GM03348 (cell line): ENCODE results near the gene ST3GAL3.
"Not testable (repeated sequence)": the region's sequence is repeated elsewhere in the genome, so short reads cannot be mapped to it uniquely, and the experiment has no call there.

Experiments
- DNase-seq: peaks from one replicate; pipeline ENCODE4 v3.0.0; 2012; ENCODE audit warnings: low spot score

The ST3GAL3 gene

GRCh38 chr1:43703836-43704235, 3.5 kb upstream of the ST3GAL3 start:
- no peak for DNase-seq

- peak; percentile 56 for DNase-seq
These were observed 2.5 kb upstream of the ST3GAL3 start for GRCh38 chr1:43704838-43705237.

- no peak for DNase-seq
These were observed 2.0 kb upstream of the ST3GAL3 start for GRCh38 chr1:43705334-43705733.

DNA sequence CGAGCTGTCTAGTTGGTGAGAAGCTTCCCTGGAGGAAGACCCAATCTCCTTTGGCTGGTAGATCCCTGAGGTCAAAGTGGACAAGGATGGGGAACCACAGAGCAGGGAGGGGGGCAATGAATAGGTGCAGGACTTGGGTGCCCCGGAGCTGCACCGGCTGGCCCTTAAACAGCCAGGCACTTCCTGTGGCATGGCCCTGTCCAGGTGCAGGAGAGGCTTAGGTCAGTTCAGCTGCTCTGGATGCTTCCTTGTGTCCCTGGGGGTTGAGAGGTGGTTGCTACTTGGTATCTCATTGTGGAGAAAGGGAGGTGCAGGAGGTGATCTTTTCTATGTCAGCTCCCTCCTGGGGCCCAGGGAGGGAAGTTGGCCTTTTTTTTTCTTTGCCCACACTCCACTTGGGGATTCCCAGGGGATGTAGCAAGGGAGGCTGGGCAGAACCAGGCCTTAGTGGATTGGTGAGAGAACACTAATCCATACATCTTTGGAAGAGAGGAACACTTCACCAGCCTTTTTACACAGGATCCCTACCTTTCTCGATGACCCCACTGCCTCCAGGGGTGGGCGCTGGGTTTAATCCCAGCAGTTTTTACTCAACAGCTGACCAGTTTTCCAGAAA, 1.2 kb upstream of the ST3GAL3 start:
- no peak for DNase-seq

- peak; percentile 43 for DNase-seq
These were observed 642 bp upstream of the ST3GAL3 start for GRCh38 chr1:43706598-43707189.

DNA sequence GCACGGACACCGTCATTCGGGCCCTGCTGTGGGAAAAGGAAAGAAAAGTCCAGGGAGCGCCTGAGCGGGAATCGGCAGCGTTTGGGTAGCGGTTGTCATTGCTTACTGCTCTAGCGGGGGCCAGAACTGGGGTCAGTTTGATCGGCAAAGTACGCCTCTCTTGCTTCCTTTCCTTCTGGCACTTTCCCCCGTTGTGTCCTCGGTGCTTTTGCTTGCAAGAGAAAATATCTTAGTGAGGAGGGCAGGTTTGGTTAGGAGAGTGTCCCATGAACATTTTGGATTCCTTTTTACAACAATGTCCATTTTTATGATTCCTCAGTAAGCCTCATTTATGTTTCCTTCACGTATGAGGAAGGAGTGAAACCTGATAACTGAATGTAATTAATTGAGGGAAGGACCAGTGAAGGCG, 670 bp downstream of the ST3GAL3 start:
- no peak for DNase-seq

DNA sequence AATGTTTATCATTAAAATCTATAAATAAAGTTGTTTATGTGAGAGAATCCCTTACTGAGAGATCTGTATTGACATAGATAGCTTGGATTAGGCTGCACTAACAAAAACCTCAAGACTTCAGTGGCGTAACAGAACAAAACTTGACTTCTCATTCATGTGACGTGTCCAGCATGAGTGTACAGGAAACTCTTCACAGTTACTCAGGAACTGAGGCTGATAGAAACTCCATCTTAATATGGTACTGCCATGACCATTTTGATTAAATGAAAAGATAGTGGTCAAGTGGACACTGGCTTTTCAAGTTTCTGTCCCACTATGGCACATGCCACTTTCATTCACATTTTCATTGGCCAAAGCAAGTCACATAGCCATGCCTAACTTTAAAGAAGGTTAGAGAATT, 3.7 kb downstream of the ST3GAL3 start:
- peak; percentile 27 for DNase-seq

GRCh38 chr1:43711524-43712386, 4.4 kb downstream of the ST3GAL3 start:
- DNase-seq = peak; percentile 74

DNA sequence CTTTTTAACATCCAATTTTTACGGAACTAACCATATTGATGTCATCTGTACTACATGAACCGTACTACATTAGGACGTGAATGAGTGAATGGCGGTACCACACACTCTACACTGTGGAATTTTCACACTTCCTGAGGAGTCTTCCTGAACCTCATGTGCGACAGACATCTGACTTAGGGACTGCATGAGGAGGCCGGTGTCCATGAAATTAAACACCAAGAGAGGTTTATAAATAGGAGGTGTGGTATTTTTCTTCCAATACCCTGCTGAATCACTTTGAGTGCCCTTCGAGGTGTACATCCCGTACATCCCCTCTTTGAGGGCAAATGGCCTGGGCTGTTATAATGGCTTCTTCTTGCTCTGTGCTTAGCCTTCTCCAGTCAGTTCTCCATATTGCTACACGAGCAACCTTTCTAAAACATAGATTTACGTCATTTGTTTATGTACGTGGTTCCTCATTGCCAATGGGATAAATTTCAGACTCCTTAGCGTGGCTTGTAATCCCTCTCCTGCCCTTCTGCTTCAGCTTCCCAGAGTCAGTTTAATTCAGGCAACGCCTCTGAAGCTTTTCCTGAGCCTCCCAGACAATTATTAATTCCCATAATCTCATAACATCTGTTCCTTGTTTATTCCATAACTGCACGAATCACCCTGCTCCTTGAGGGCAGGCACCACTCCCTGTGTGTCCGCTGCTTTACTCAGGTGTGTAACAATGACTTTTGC, 9.4 kb downstream of the ST3GAL3 start:
- no peak for DNase-seq

- peak; percentile 61 for DNase-seq
These were observed 11.7 kb downstream of the ST3GAL3 start for GRCh38 chr1:43719063-43719462.

DNA sequence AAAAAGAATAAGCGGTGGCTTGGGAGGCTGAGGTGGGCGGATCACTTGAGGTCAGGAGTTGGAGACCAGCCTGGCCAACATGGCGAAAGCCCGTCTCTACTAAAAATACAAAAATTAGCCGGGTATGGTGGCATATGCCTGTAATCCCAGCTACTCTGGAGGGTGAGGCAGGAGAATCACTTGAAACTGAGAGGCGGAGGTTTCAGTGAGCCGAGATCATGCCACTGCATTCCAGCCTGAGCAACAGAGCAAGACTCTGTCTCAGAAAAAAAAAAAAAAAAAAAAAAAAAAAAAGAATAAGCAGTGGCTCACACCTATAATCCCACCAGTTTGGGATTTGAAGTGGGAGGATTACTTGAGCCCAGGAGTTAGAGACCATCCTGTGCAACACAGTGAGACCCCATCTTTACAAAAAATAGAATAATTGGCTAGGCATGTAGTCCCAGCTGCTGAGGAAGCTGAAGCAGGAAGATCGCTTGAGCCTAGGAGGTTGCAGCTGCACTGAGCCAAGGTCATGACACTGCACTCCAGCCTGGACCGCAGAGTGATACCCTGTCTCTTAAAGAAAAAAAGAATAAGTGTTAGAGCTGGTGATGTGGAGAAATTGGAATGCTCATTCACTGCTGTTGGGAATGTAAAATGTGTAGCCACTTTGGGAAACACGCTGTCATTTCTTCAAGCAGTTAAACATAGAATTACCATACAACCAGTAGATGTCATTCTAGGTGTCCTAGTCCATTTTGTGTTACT, 12.5 kb downstream of the ST3GAL3 start:
- not testable (repeated sequence) for DNase-seq

- no peak for DNase-seq
These were observed 15.5 kb downstream of the ST3GAL3 start for GRCh38 chr1:43722810-43723209.

DNA sequence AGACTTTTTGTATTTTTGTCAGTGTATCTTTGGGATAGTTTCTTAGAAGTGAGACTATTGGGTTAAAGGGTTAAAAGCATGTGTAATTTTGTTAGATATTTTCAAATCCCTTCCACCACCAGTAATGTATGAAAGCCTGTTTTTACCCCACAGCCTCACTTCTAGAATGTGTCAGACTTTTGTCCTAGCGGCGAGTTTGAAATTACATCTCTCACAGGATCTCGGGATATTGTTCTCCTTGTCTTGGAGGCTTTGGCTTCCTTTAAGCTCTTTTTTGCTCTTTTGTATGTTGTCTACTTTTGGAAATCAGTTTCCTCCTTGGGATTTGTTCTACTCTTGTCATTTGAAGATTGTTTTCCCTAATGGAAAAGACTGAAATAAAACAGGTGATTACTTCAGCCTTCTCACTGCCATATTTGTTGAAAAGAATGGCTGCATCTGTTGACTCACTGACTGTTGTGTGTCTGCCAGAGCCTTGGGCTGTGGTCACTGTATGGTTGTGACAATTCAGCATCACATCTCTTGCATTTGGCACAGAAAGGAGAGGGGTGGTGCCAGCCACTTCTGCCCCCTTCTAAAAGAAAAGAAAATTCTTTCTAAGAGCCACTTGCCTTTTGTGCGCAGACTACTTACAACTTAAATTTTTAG, 22.6 kb downstream of the ST3GAL3 start:
- peak; percentile 25 for DNase-seq

- no peak for DNase-seq
These were observed 24.7 kb downstream of the ST3GAL3 start for GRCh38 chr1:43731867-43732531.

GRCh38 chr1:43736819-43737218, 29.5 kb downstream of the ST3GAL3 start:
- no peak for DNase-seq

- no peak for DNase-seq
These were observed 34.7 kb downstream of the ST3GAL3 start for GRCh38 chr1:43742026-43742425.

DNA sequence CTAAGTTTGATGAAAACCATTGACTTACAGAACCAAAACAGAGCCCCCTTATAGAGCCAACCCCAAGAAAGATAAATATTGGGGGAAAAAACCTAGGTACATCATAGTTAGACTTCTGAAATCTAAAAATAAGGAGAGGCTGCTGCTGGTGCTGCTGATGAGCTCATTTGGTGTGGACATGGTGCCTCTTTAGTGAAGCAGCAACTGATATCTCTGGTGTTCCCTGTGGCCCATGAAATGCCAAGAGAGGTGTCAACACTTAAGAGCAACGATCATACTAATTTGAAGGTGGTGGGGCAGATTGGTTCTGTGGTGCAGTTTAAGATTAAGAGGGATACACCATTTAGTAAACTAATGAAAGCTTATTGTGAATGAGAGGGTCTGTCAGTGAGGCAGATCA, 35.9 kb downstream of the ST3GAL3 start:
- DNase-seq = no peak

- no peak for DNase-seq
These were observed 40.4 kb downstream of the ST3GAL3 start for GRCh38 chr1:43747736-43748135.

DNA sequence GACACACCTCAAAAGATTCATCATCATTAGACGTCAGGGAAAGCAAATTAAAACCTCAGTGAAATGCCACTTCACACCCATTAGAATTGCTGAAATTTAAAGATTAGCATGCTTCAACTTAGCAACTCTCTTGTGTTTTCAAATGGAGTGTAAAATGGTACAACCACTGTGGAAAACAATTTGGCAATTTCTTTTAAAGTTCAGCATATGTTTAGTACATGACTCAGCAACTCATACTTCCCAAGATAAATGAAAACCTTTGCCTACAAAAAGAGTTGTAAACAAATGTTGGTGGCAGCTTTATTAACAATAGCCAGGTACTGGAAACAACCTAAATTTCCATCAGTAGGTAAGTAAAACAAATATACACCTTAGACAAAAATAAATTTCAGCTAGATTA, 42.7 kb downstream of the ST3GAL3 start:
- DNase-seq = no peak

GRCh38 chr1:43753422-43753821, 46.1 kb downstream of the ST3GAL3 start:
- DNase-seq = no peak

- DNase-seq = no peak
These were observed 47.6 kb downstream of the ST3GAL3 start for GRCh38 chr1:43754892-43755291.
